ENCODE data around the gene CUL1.
A peak's percentile ranks its signal among the peaks of the same experiment; 100 is the strongest.

CUL1 gene

DNA sequence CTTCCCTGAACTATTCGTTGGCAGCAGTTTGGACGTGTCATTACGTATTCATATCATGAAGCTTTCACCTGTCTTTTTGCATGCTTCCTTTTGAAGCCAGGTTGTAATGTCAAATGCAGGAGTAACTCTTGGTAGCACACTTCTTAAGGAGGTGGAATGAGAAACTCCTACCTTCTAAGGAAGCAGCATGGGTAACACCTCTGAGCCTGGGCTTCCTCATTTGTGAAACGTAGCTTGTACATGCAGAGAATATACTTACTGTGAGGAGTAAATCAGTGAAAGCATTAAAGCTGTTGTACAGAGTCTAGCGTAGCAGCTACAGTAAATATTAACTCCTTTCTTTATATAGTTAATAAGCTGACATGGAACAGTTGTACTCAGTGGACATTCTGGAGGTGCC is 21.1 kb downstream of the CUL1 start:
- DNase-seq, result no peak

DNA sequence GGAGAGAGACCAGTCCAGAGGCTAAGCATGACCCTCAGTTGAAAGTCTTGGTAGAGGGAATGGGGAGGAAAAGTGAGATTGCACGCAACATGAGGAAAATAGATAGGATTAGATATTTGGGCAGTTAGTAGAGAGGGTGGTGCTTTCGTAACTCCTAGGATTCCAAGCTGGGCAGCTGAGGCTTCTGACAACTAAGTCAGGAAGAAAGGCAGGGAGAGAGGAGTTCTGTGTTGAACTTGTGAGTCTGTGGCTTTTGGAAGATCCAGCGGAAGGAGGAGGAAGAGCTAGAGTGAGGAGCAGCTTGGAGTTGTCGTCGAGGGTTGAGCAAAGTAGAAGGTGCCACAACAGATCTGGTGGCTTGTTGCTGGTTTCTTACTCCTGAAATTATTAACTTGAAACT is 21.8 kb downstream of the CUL1 start:
- DNase-seq, result no peak

- no peak for DNase-seq
Measured at GRCh38 chr7:148721390-148721789, 22.7 kb downstream of the CUL1 start.

DNA sequence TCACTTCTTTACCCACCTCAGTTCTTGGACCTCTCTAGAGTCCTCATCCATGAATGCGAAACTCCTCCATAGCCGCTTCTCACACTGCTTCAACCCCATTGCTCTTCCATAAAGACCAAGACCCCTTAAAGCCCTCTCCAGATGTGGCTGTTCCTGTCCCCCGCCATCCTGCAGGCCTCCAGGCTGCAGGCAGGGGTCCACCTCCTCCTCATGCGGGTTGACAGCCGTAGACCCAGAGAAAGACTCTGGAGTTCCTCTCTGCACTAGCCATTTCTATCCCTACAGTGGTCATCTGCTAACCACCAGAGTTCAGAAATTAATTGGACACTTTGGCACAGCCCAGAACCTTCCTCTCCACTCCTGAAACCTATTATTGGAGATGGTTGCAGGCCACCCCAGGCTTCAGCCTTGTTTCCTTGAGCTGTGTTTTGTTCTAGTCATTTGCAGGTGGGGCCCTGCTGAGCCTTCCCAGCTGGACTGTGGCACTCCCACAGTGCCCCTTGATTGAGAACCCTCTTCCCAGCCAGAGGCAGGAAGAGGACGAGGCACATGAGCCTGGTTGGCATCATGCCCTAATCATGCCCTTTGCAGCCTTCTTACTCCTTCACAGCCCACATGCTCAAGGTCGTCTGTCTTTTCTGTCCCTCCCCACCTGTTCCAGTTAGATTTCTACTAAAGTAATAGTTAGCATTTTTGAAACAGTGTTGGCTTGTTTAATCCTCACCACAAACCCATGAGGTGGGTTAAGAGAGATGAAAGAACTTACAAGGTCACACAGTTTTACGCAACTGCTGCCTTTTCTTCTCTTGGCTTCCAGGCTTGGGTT is 23.9 kb downstream of the CUL1 start:
- DNase-seq, result no peak

DNA sequence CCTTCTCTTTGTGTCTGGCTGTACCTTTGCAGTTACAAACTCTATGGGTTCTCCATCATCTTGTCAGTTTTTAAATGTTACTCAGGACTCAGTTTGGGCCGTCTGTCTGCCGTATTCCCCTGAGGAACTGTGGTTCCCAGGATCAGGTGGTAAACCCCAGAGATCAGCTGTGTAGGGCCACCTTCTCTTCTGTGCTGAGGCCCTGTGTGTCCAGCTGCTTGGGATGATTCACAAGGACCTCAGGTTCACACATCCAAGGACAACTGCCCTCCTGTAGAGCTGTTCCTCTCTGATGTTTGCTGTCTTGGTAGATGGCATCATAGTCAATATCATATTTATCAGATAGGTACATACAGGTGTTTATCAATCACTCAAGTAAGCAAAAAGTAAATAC is 24.5 kb downstream of the CUL1 start:
- DNase-seq, result no peak

- no peak for DNase-seq
Measured at GRCh38 chr7:148723846-148724245, 25.1 kb downstream of the CUL1 start.

DNA sequence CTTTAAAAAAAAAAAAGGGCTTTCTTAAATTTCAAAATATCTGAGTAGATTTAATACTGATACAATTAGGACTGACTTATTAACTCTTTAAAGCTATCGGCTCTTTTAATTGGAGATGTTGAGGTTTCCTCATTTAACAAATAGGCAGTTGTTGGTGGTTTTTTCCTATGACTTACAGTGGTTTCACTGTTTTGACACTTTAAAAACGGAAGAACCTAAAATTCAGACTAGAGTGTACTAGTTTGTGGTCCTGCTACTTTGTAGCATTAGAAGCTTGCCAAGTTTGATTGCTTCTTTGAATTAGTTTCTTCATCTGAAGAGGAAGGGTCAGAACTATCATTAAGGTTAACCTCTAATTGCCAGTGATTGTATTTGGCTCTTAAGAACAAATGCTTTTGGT is 27.7 kb downstream of the CUL1 start:
- no peak for DNase-seq

DNA sequence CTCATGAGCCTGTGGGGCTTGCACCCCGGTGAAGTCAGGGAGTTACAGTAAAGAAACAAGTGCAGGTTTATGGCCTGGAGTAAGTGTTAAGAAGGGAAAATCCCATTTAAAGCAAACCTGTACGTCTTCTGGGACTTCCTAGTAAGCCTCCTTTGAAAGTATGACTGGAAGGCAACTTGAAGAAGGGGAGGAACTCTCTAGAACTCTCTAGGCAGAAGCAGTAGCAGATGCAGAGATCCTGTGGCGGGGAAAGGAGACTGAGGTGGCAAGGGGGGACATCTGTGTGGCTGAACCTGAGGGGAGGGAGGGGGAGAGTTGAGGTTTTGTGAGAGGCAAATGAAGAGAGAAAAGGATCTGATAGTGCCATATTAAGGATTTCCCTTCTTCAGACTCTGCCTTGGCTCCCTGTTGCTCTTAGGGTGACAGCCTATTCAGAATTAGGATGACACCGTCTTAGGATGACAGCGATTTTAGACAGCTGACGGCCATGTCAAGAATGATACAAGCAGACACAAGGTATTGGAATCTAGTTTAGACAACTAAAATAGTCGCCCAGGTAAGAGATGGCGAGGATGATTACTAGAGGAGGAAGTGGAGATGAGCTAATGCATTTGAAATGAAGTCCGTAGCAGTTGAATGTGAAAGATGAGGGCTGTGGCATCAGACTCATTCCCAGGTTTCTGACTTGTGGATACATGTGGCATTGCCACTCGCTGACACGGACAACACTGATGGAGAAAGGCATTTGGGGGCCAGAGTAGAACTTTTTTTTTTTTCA is 29.0 kb downstream of the CUL1 start:
- DNase-seq, result no peak

GRCh38 chr7:148729984-148730733 is 31.5 kb downstream of the CUL1 start:
- peak; percentile 6 for DNase-seq

DNA sequence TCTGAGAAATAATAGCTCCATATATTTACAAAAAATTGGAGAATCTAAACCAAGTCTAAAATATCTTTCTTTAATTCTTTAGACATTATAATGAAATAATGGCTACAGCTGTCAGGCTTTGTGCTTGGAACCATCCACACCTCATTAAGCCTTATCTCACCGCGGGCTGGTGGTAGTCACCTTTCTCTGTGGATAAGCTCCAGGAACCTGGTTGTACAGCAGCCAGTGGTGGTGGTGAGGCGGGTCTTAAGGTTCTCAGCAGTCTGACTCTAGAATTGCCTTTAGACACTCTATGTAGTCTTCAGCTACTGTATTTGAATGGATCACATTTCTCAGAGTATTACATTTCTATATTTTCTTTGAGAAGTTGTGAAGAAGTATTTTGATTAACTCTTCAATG is 34.2 kb downstream of the CUL1 start:
- DNase-seq, result no peak

- no peak for DNase-seq
Measured at GRCh38 chr7:148733496-148733895, 34.8 kb downstream of the CUL1 start.

DNA sequence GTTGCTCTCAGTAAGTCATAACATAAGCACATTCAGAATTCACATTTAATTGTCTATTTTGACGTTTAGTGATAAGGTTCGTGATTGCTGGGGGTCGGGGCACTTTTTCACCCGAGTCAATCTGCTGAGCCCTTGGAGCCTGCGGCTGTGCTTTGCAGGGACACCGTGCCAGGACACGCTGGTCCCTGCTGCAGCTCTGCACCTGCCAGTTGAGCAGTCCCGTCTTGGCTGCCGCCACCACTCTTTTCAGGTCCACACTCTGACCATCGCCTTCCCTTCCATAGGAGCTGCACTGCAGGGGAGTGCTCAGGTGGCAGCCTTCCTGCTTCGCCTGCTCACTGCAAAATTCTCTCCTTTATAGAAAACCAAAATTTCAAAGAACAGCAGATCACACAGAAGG is 36.4 kb downstream of the CUL1 start:
- DNase-seq, result no peak

- no peak for DNase-seq
Measured at GRCh38 chr7:148735967-148736366, 37.3 kb downstream of the CUL1 start.

DNA sequence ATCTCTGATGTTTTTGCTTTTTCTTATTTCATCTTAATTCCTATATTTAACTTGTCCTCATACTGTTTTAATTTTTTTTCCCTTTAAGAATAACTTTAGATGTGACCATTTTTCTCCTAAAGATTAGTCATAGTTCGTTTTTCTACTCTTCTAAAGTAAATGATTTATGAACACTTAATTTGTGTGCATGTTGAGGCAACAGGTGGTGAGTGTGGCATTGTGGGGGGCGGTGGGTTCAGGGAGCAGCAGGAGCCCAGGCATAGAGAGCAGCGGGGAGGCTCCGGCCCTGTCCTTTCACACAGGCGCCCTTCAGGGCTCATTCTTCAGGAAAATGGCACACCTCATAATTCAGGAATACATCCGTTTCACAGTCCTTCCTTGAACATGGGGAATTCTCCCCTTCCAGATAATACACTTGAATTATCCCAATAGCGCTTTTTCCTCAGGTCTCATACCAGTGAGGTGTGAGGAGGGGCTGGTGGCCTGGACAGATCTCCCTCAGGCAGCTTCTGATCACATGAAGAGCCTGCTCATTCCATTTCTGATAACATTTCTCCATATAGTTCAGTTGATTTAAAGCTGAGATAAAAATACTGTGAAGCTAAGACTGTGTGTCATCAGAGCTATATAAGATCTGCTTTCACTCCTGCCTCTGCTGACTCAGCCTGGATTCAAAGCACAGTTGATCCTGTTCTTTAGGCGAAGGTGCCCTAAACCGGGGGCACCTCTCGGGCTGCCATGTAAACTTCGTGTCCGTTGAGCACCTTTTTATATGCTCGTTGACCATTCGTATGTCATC is 40.2 kb downstream of the CUL1 start:
- peak; percentile 9 for DNase-seq

DNA sequence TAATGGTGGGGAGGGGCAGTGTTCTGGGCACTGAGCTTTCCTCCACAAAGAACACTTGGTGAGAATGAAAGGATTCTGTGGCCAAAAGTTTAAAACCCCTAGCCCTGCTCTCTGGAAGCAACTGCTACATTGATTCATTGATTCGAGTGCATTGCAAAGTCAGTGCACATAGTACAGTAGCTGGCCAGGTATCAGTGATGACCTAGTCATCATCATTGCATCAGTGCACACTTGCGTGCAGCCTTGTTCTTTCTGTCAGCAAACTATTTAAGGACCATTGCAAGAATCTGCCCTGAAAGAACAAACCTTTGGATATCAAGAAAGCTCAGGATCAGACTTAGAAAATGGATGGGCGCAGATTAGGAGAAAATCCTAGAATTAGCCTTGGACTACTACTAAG is 47.4 kb downstream of the CUL1 start:
- no peak for DNase-seq

- no peak for DNase-seq
Measured at GRCh38 chr7:148747274-148747673, 48.6 kb downstream of the CUL1 start.

GRCh38 chr7:148750442-148751355 is 52.0 kb downstream of the CUL1 start:
- DNase-seq, result no peak

DNA sequence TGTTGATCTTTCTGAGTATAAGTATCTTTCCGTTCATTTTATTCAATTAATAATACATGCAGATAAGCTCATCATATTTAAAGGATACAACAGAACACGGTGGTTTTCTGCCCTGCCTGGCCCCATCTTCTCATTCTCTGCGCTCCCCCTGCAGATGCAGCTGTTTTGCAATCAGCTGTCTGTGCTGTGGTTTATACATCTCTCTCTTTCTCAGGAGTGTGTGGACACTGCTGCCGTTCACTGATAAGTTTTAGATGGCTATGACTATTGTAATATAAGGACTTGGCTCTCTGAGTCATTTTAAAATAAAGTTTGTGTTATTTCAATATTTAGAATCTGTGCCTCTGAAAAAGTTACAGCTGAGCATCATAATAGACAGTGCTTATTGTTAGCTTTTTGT is 54.5 kb downstream of the CUL1 start:
- no peak for DNase-seq

DNA sequence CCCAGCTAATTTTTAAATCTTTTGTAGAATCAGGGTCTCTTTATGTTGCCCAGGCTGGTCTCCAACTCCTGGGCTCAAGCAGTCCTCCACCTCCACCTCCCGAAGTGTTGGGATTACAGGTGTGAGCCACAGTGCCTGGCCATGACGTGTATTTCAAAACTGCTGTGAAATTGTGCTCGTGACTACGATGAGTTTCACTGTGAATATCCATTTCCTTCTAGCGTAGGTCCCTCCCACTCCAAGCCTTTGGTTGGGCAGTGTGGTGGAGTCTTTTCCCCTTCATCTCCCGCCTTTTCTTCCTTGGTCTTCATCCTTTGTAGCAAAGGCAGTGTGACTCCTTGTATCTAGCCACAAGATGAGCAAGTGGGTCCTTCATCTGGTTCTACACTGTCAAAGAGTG is 56.2 kb downstream of the CUL1 start:
- no peak for DNase-seq

GRCh38 chr7:148761499-148762278 is 63.0 kb downstream of the CUL1 start:
- DNase-seq, result no peak

DNA sequence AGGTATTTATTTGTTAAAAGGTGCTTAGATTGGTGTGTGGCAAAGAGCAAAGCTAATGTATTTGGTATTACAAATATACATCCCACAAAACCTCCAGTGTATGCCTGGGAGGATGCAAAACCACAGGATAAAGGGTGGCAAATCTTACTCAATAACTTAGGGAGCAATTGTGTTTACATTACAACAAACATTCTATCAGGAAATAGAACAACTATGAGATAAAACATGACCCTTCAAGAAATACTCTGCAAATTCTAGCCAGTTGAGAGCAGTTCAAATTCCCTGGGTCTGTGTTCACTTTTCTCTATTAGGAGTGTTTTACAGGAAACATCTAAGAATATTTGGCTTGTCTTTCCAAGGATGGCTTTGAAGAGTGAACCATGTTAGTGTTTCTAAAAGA is 64.9 kb downstream of the CUL1 start:
- DNase-seq, result no peak
